Thymus (tissue), 11 donors: ENCODE measurements around the gene ZNF709. TPM values are rescaled to one million over a fixed set of nuclear protein-coding genes. Genes with fewer than 3 reads are reported as not detected.
A peak's percentile ranks its signal among the peaks of the same experiment; 100 is the strongest.
"Not testable (repeated sequence)": the region's sequence is repeated elsewhere in the genome, so short reads cannot be mapped to it uniquely, and the experiment has no call there.

Source experiments
- DNase-seq, 9 donors: peaks; one replicate each; pipeline ENCODE4 v3.0.0-alpha.2; 2013; ENCODE audit warnings: low spot score in 9 of 9, low read depth in 6 of 9, missing footprints in 1 of 9
- H3K27ac ChIP-seq, 2 donors: one replicate each; pipeline ENCODE4 v1.5.1; 2013; ENCODE audit warnings: control low read depth in 1 of 2, low read depth in 1 of 2, low read length in 1 of 2, mild to moderate bottlenecking in 1 of 2, moderate library complexity in 1 of 2
- H3K27me3 ChIP-seq, 2 donors: one replicate each; pipeline ENCODE4 v1.5.1; 2013; ENCODE audit warnings: low read length in 1 of 2; ENCODE audit not compliant: control insufficient read depth in 2 of 2, insufficient read depth in 1 of 2
- H3K36me3 ChIP-seq, 2 donors: one replicate each; pipeline ENCODE4 v1.5.1; 2013; ENCODE audit warnings: low read length in 1 of 2, mild to moderate bottlenecking in 1 of 2, moderate library complexity in 1 of 2; ENCODE audit not compliant: control insufficient read depth in 2 of 2, insufficient read depth in 2 of 2
- H3K4me1 ChIP-seq, 2 donors: one replicate each; pipeline ENCODE4 v1.5.1; 2013; ENCODE audit warnings: low read length in 2 of 2; ENCODE audit not compliant: control insufficient read depth in 2 of 2, insufficient read depth in 2 of 2
- H3K4me3 ChIP-seq, 2 donors: one replicate each; pipeline ENCODE4 v1.5.1; 2013; ENCODE audit warnings: low read length in 2 of 2, control low read depth in 1 of 2, mild to moderate bottlenecking in 1 of 2
- H3K9me3 ChIP-seq, 2 donors: one replicate each; pipeline ENCODE4 v1.5.1; 2013; ENCODE audit warnings: low read length in 1 of 2, mild to moderate bottlenecking in 1 of 2; ENCODE audit not compliant: control insufficient read depth in 2 of 2, insufficient read depth in 1 of 2
- WGBS: extraction: QIAGEN DNeasy Blood & Tissue Kit; methylation state at CpG from one replicate; pipeline ENCODE4 v1.1.7; 2013; 5-methylcytosine and 5-hydroxymethylcytosine counted together
- polyA plus RNA-seq: library from polyadenylated mRNA; stranded (reverse); fragments of 200-250 nt; gene quantifications from one replicate; pipeline ENCODE4 v1.2.3, GENCODE V29; 2013
- total RNA-seq: library from RNA; stranded (reverse); fragments of 120-200 nt; gene quantifications from one replicate; pipeline ENCODE4 v1.2.4, GENCODE V29; 2013
- donor health status: healthy.

Gene ZNF709
- total and polyA plus RNA-seq, 2 donors = 2.2 to 5.0 TPM

DNA sequence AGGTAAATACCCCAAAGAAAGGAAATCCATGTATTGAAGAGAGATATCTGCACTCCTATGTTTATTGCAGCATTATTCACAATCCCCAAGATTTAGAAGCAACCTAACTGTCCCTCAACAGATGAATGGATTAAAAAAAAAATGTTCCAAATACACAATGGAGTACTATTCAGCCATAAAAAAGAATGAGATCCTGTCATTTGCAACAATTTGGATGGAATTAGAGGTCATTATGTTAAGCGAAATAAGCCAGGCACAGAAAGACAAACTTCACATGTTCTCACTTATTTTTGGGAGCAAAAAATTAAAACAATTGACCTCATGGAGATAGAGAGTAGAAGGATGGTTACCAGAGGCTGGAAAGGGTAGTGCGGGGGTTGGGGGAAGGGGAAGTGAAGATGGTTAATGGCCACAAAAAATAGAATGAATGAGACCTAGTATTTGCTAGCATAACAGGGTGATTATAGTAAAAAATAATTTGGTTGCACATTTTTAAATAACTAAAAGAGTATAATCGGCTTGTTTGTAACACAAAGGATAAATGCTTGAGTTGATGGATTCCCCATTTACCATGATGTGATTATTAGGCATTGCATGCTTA lies 9.7 kb upstream of the ZNF709 start:
- no peaks in the 10 kb centered on the region for H3K36me3 ChIP-seq
- peaks cover 0 to 12% of the 10 kb centered on the region in 2 donors for H3K4me1 ChIP-seq
- H3K27ac ChIP-seq = no peak overlapping the region
- H3K27me3 ChIP-seq = peaks cover 0 to 5% of the 10 kb centered on the region in 2 donors
- no peak for DNase-seq
- 99% methylated on average over 3 of the region's 3 CpGs for WGBS
- no peak overlapping the region for H3K4me3 ChIP-seq
- peaks cover 0 to 10% of the 10 kb centered on the region in 2 donors for H3K9me3 ChIP-seq

DNA sequence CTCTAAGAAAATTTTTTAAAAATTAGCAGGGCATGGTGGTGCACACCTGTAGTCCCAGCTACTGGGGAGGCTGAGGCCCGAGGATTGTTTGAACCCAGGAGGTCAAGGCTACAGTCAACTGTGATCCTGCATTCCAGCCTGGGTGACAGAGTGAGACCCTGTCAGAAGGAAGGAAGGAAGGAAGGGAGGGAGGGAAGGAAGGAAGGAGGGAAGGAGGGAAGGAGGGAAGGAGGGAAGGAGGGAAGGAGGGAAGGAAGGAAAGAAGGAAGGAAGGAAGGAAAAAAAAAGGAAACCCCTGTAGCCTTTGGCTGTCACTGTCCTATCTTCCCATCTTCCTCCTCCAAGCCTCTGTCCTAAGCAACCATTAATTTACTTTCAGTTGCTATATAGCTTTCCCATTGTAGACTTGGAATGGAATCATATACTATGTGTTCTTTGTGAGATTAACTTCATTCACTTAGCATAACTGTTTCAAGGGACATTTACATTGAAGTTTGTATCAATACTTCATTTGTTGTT lies 1.7 kb upstream of the ZNF709 start:
- H3K36me3 ChIP-seq = not testable (repeated sequence)

DNA sequence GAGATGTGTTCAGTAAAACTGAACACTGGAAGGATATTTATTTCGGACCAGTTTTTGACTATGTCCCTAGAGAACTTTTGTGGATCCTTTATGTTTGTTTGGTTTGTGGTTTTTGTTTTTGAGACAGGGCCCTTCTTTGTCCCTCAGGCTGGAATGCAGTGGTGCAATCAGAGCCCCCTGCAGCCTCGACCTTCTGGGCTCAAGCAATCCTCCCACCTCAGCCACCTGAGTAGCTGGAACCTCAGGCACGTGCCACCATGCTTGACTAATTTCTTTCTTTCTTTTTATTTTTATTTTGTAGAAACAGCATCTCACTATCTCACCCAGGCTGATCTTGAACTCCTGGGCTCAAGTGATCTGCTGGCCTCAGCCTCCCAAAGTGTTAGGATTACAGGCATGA lies 955 bp upstream of the ZNF709 start:
- DNase-seq = no peak
- peaks cover 17 to 35% of the 10 kb centered on the region in 2 donors for H3K4me1 ChIP-seq
- H3K27ac ChIP-seq = no peak overlapping the region
- no peaks in the 10 kb centered on the region for H3K36me3 ChIP-seq
- H3K27me3 ChIP-seq = no peaks in the 10 kb centered on the region
- no peak overlapping the region for H3K4me3 ChIP-seq
- WGBS = 93% methylated on average over 3 of the region's 3 CpGs
- no peaks in the 10 kb centered on the region for H3K9me3 ChIP-seq

More for the DNA sequence above, 1.7 kb upstream of the ZNF709 start:
- 100% methylated on average over 1 of the region's 1 CpG for WGBS
- H3K27ac ChIP-seq, H3K27me3 ChIP-seq, DNase-seq, H3K9me3 ChIP-seq, H3K4me3 ChIP-seq: not testable (repeated sequence)
- H3K4me1 ChIP-seq = peaks cover 17 to 27% of the 10 kb centered on the region in 2 donors

DNA sequence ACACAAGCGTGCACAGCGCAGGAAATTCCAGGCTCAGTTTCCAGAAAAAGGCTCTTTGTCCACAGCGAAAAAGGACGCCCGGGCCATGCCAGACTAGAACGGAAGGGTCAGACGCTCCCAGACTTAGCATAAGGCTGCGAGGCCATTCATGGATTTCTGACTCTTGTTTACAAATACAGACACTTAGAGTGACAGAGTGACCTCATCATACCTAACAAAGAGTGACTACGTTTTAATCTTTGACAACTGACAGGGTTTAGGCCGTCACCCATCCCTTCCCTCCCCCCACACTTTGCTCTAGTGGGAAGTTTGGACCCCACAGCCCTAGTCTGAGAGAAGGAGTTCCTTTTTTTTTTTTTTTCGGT lies 418 bp upstream of the ZNF709 start:
- peaks cover 17 to 35% of the 10 kb centered on the region in 2 donors for H3K4me1 ChIP-seq
- H3K27ac ChIP-seq = peak overlapping the region; percentile 46 to 53
- H3K27me3 ChIP-seq = no peaks in the 10 kb centered on the region
- WGBS = 6% methylated on average over 11 of the region's 11 CpGs
- DNase-seq = no peak
- no peaks in the 10 kb centered on the region for H3K9me3 ChIP-seq
- H3K4me3 ChIP-seq = peak overlapping the region; percentile 79 to 98
- no peaks in the 10 kb centered on the region for H3K36me3 ChIP-seq

DNA sequence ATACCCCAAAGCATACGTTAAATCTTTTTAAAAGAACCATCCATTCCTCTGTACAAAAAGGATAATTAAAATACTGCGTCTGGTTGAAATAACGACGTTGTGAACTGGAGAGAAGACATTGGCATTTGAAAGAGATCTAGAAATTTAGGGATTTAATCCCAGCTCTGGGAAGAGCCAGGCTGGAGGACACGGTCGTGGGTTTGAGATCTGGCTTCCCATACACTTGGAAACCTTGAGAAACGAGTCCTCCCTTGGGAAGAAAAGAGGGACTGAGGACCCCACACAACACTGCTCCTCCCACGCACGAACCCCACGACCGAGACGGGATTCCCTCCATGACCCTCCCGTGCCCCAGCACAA lies 625 bp downstream of the ZNF709 start:
- H3K4me1 ChIP-seq = peaks cover 17 to 42% of the 10 kb centered on the region in 2 donors
- H3K27ac ChIP-seq = peak overlapping the region; percentile 32 to 76
- no peaks in the 10 kb centered on the region for H3K27me3 ChIP-seq
- no peaks in the 10 kb centered on the region for H3K9me3 ChIP-seq
- no peak for DNase-seq
- peak overlapping the region; percentile 79 to 98 for H3K4me3 ChIP-seq
- WGBS = 3% methylated on average over 13 of the region's 13 CpGs
- H3K36me3 ChIP-seq = no peaks in the 10 kb centered on the region

DNA sequence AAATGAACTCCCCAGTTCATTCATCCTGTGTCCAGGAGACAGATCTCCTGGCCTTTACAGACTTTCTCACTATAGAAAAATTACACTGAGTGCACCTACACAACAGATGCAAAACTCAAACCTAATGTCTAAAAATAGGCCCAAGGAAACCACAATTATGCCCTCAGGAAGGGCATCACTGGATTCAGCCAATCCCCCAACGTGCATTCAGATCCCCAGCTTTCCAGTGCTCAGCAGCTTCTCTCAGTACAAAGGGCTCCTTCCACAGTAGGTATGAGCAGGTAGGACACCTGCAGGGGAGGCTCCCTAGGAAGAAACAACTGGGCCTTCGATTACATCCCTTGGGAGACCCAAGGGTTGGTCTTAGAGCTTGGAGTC lies 2.1 kb downstream of the ZNF709 start:
- Histone ChIP-seq H3K36me3 (no peaks in the 10 kb centered on the region), H3K4me1 (peaks cover 24 to 56% of the 10 kb centered on the region in 2 donors), H3K4me3 (no peak overlapping the region), H3K27ac (peak overlapping the region in 1 of 2 donors; percentile 6), H3K9me3 (no peaks in the 10 kb centered on the region), H3K27me3 (no peaks in the 10 kb centered on the region)
- peak in 1 of 9 donors; percentile 41 for DNase-seq
- 16% methylated on average over 2 of the region's 2 CpGs for WGBS

DNA sequence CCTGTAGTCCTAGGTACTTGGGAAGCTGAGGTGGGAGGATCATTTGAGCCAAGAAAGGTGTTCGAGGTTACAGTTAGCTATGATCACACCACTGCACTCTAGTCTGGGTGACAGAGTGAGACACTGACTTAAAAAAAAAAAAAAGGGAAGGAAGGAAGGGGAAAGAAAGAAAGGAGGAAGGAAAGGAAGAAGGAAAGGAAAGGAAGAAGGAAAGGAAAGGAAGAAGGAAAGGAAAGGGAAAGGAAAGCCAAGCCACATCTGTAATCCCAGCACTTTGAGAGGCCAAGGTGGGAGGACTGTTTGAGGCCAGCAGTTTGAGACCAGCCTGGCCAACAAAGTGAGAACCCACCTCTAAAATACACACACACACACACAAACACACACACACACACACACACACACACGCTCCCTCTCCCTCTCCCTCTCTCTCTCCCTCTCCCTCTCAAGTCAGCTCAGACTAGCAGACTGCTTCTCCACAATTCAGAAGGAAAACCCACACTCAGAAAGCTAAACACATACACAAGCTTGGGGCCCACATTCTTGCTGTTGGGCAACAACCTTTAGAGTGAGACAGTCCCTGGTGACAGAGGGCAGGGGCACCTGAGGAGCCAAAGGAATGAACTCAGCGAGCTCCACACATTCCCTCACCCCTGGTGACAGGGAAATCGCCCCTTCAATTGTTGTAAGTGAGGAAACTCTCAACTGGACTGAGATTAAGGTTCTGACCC lies 2.7 kb downstream of the ZNF709 start:
- 40% methylated on average over 4 of the region's 4 CpGs for WGBS
- H3K27me3 ChIP-seq = no peaks in the 10 kb centered on the region
- no peaks in the 10 kb centered on the region for H3K36me3 ChIP-seq
- peaks cover 24 to 59% of the 10 kb centered on the region in 2 donors for H3K4me1 ChIP-seq
- peak in 1 of 9 donors; percentile 26 for DNase-seq
- H3K9me3 ChIP-seq = no peaks in the 10 kb centered on the region
- peak overlapping the region in 1 of 2 donors; percentile 6 for H3K27ac ChIP-seq
- no peak overlapping the region for H3K4me3 ChIP-seq

DNA sequence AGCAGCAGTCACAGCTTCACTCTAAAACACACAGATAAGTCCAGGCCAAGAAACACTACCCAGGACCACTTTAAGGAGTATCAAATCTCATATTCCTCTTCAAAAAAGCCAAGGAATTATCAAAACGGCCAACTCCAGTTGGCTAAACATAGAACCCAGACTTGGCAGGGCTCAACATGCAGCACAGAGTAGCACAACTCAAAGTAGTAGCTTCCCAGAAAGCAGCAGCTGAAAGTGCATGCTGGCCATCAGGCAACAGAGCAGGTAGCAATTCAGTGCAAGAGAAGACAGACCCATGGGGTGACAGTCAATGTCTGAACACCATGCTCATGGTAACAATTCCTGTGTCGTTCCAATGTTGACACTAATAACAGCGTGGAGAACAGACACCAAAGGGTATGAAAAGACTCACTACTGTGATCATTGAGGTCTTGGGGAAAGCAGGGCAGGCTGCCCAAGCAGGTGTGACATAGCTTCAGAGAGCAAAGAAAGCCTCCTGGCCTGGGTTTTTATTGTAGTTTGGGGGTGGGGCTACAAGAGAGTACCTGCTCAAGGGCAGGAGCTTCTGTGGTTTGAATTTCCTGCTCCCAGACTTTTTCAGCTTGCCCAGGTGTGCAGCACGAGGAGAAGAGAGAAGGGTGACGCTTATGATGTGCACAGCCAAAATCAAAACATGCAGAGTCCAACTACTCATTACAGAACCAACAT lies 6.2 kb downstream of the ZNF709 start:
- DNase-seq = peak; percentile 40 to 86 (median 61)
- WGBS = 31% methylated on average over 5 of the region's 5 CpGs
- Histone ChIP-seq H3K4me1 (peaks cover 20 to 49% of the 10 kb centered on the region in 2 donors), H3K27ac (peak overlapping the region; percentile 67 to 90), H3K27me3 (no peaks in the 10 kb centered on the region), H3K4me3 (no peak overlapping the region), H3K9me3 (peaks cover 0 to 8% of the 10 kb centered on the region in 2 donors), H3K36me3 (no peaks in the 10 kb centered on the region)

DNA sequence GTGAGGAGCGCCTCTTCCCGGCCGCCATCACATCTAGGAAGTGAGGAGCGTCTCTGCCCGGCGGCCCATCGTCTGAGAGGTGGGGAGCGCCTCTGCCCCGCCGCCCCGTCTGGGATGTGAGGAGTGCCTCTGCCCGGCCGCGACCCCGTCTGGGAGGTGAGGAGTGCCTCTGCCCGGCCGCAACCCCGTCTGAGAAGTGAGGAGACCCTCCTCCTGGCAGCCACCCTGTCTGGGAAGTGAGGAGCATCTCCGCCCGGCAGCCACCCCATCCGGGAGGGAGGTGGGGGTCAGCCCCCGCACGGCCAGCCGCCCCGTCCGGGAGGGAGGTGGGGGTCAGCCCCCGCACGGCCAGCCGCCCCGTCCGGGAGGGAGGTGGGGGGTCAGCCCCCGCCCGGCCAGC lies 17.0 kb downstream of the ZNF709 start:
- H3K27me3 ChIP-seq, H3K27ac ChIP-seq, DNase-seq, H3K4me1 ChIP-seq, H3K4me3 ChIP-seq: not testable (repeated sequence)
- H3K36me3 ChIP-seq = peaks cover 20 to 24% of the 10 kb centered on the region in 2 donors
- peaks cover 7 to 46% of the 10 kb centered on the region in 2 donors for H3K9me3 ChIP-seq
- WGBS = 99% methylated on average over 33 of the region's 33 CpGs
